Measurements from ENCODE around the gene CCL17. TPM values are rescaled to one million over a fixed set of nuclear protein-coding genes. Genes with fewer than 3 reads are reported as not detected.
A peak's percentile ranks its signal among the peaks of the same experiment; 100 is the strongest.

CCL17 gene
- total and polyA plus RNA-seq, 7 donors, result 0.20 TPM; not detected in 6

DNA sequence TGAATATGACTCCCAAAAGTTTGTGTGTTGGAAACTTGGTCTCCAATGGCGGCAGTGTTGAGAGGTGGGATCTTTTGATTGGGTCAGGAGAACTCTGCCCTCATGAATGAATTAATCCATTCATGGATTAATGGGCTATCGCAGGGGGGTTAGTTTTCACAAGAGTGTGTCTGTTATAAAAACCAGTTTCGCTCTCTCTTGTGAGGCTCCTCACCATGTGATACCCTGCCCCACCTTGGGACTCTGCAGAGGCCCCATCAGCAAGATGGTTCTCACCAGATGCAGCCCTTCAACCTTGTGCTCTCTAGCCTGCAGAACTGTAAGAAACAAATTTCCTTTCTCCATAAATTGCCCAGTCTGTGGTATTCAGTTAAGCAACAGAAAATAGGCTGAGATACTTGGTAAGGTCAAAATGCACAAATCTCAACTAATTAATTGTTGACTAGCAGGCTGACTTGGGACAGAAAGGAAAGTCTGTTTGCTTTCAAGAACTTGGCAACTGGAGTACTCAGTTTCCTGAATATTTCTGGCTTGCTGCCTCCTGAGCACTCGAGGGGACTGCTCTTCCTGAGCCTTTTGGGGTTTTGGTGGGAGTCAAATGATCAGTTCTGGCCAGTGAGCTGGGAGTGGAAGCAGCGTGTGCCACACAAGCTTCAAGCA, 13.8 kb upstream of the CCL17 start:
- TF ChIP-seq, protein P1, sequence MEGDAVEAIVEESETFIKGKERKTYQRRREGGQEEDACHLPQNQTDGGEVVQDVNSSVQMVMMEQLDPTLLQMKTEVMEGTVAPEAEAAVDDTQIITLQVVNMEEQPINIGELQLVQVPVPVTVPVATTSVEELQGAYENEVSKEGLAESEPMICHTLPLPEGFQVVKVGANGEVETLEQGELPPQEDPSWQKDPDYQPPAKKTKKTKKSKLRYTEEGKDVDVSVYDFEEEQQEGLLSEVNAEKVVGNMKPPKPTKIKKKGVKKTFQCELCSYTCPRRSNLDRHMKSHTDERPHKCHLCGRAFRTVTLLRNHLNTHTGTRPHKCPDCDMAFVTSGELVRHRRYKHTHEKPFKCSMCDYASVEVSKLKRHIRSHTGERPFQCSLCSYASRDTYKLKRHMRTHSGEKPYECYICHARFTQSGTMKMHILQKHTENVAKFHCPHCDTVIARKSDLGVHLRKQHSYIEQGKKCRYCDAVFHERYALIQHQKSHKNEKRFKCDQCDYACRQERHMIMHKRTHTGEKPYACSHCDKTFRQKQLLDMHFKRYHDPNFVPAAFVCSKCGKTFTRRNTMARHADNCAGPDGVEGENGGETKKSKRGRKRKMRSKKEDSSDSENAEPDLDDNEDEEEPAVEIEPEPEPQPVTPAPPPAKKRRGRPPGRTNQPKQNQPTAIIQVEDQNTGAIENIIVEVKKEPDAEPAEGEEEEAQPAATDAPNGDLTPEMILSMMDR (IDR thresholded peaks at IDR 0.05), result no peak
- Histone ChIP-seq H3K4me1 (no peaks in the 10 kb centered on the region), H3K27me3 (ENCODE audit: insufficient read depth in 3 of 3, low read length in 2 of 3) (no peaks in the 10 kb centered on the region), H3K27ac (no peak overlapping the region), H3K4me3 (no peak overlapping the region), H3K36me3 (ENCODE audit: insufficient read depth in 1 of 2, low read depth in 1 of 2) (no peaks in the 10 kb centered on the region), H3K9me3 (no peaks in the 10 kb centered on the region)
- DNase-seq (no peak), ATAC-seq (no peak)
- WGBS, 3 donors, result 50 to 55% (median 54%) methylated on average over 5 of the region's 5 CpGs
- intact Hi-C loops (cut with DNase I), result no loop called here

GRCh38 chr16:57391300-57391699, 13.3 kb upstream of the CCL17 start:
- no peak for ATAC-seq
- Histone ChIP-seq H3K36me3 (ENCODE audit: insufficient read depth in 1 of 2, low read depth in 1 of 2) (no peaks in the 10 kb centered on the region), H3K9me3 (no peaks in the 10 kb centered on the region), H3K4me3 (no peak overlapping the region), H3K4me1 (no peaks in the 10 kb centered on the region), H3K27ac (no peak overlapping the region), H3K27me3 (ENCODE audit: insufficient read depth in 3 of 3, low read length in 2 of 3) (no peaks in the 10 kb centered on the region)
- intact Hi-C loops (cut with DNase I), result no loop called here
- no peak for DNase-seq
- 62 to 70% (median 65%) methylated on average over 4 of the region's 4 CpGs for WGBS, 3 donors
- TF ChIP-seq, protein P1 (IDR thresholded peaks at IDR 0.05), result no peak

GRCh38 chr16:57391708-57392107, 12.9 kb upstream of the CCL17 start:
- no peak overlapping the region for H3K4me3 ChIP-seq
- intact Hi-C loops (cut with DNase I), result no loop called here
- H3K36me3 ChIP-seq (ENCODE audit: insufficient read depth in 1 of 2, low read depth in 1 of 2), result no peaks in the 10 kb centered on the region
- H3K27me3 ChIP-seq (ENCODE audit: insufficient read depth in 3 of 3, low read length in 2 of 3), result no peaks in the 10 kb centered on the region
- 65 to 75% (median 71%) methylated on average over 5 of the region's 5 CpGs for WGBS, 3 donors
- no peaks in the 10 kb centered on the region for H3K9me3 ChIP-seq
- ATAC-seq, result no peak
- H3K4me1 ChIP-seq, result no peaks in the 10 kb centered on the region
- DNase-seq, result no peak
- no peak overlapping the region for H3K27ac ChIP-seq
- TF ChIP-seq, protein P1 (IDR thresholded peaks at IDR 0.05), result no peak

- WGBS, 3 donors, result 55 to 79% (median 73%) methylated on average over 1 of the region's 1 CpG
- TF ChIP-seq, protein P1 (IDR thresholded peaks at IDR 0.05), result no peak
- Histone ChIP-seq H3K27ac (no peak overlapping the region), H3K9me3 (no peaks in the 10 kb centered on the region), H3K4me3 (no peak overlapping the region), H3K4me1 (no peaks in the 10 kb centered on the region), H3K27me3 (ENCODE audit: insufficient read depth in 3 of 3, low read length in 2 of 3) (no peaks in the 10 kb centered on the region), H3K36me3 (ENCODE audit: insufficient read depth in 1 of 2, low read depth in 1 of 2) (no peaks in the 10 kb centered on the region)
- DNase-seq (no peak), ATAC-seq (no peak)
- intact Hi-C loops (cut with DNase I), result no loop called here
Measured at GRCh38 chr16:57392694-57393093, 11.9 kb upstream of the CCL17 start.

- H3K27ac ChIP-seq, result no peak overlapping the region
- no peaks in the 10 kb centered on the region for H3K27me3 ChIP-seq (ENCODE audit: insufficient read depth in 3 of 3, low read length in 2 of 3)
- WGBS, 3 donors, result 50 to 58% (median 53%) methylated on average over 7 of the region's 7 CpGs
- peak in 1 of 2 donors; percentile 53 for DNase-seq
- H3K4me1 ChIP-seq, result no peaks in the 10 kb centered on the region
- H3K4me3 ChIP-seq, result no peak overlapping the region
- ATAC-seq, result no peak
- no peaks in the 10 kb centered on the region for H3K9me3 ChIP-seq
- TF ChIP-seq, protein P1 (IDR thresholded peaks at IDR 0.05), result no peak
- intact Hi-C loops (cut with DNase I), result no loop called here
- H3K36me3 ChIP-seq (ENCODE audit: insufficient read depth in 1 of 2, low read depth in 1 of 2), result no peaks in the 10 kb centered on the region
Measured at GRCh38 chr16:57394444-57394843, 10.1 kb upstream of the CCL17 start.

Measured in psoas muscle (tissue), 8 donors.